HepG2 (cell line): Measurements from ENCODE around the gene PDIK1L. TPM values are rescaled to one million over a fixed set of nuclear protein-coding genes. Genes with fewer than 3 reads are reported as not detected.

Source experiments
- ADNP ChIP-seq: sonication (generic); formaldehyde crosslinking; IDR thresholded peaks from 2 replicates; pipeline ENCODE4 v1.4.0; 2020; ENCODE audit warnings: missing genetic modification reagents
- ARHGAP35 ChIP-seq: sonication (generic); formaldehyde crosslinking; IDR thresholded peaks from 2 replicates; pipeline ENCODE4 v1.9.0; 2022; ENCODE audit warnings: mild to moderate bottlenecking, inconsistent platforms, moderate library complexity, missing genetic modification reagents, borderline replicate concordance
- ATF3 ChIP-seq: sonication (generic); formaldehyde crosslinking; IDR thresholded peaks from 2 replicates; pipeline ENCODE4 v1.4.0; 2020; ENCODE audit warnings: missing genetic modification reagents
- ATF4 ChIP-seq, 2 experiments: fragments of 450-650 bp in 1 of 2; sonication (generic) in 1 of 2; formaldehyde crosslinking; IDR thresholded peaks; 2 replicates each; pipeline versions ENCODE4 v1.5.0 to v1.8.0; 2020 to 2022; ENCODE audit warnings: mild to moderate bottlenecking in 1 of 2, missing genetic modification reagents in 1 of 2
- CCDC6 ChIP-seq: sonication (generic); formaldehyde crosslinking; IDR thresholded peaks from 2 replicates; pipeline ENCODE4 v1.8.1; 2022; ENCODE audit warnings: mild to moderate bottlenecking, missing genetic modification reagents, moderate library complexity
- FOXJ3 ChIP-seq: sonication (generic); formaldehyde crosslinking; IDR thresholded peaks from 2 replicates; pipeline ENCODE4 v1.4.0; 2020; ENCODE audit warnings: missing genetic modification reagents, mild to moderate bottlenecking, borderline replicate concordance
- HNF1A ChIP-seq, 2 experiments: sonication (generic) in 1 of 2; formaldehyde crosslinking in 1 of 2; IDR thresholded peaks; 2 replicates each; pipeline versions ENCODE4 v1.4.0 to v1.6.1; 2016 to 2020; ENCODE audit warnings: borderline replicate concordance in 1 of 2, low read depth in 1 of 2, mild to moderate bottlenecking in 1 of 2, missing genetic modification reagents in 1 of 2
- ISL2 ChIP-seq: sonication (generic); formaldehyde crosslinking; IDR thresholded peaks from 2 replicates; pipeline ENCODE4 v1.5.0; 2020; ENCODE audit warnings: missing genetic modification reagents
- KDM2A ChIP-seq: sonication (generic); formaldehyde crosslinking; IDR thresholded peaks from 2 replicates; pipeline ENCODE4 v1.4.0; 2020; ENCODE audit warnings: low read depth, missing genetic modification reagents, borderline replicate concordance
- KDM5A ChIP-seq: fragments of 200-600 bp; sonication (generic); IDR thresholded peaks from 2 replicates; pipeline ENCODE4 v1.7.0; 2018; ENCODE audit warnings: antibody characterized with exemption, mild to moderate bottlenecking, low read length, borderline replicate concordance
- SALL2 ChIP-seq: sonication (generic); formaldehyde crosslinking; IDR thresholded peaks from 2 replicates; pipeline ENCODE4 v1.8.1; 2023; ENCODE audit warnings: mild to moderate bottlenecking, missing genetic modification reagents, inconsistent platforms
- SETDB1 ChIP-seq: sonication (generic); formaldehyde crosslinking; IDR thresholded peaks from 2 replicates; pipeline ENCODE4 v1.5.1; 2020; ENCODE audit warnings: missing genetic modification reagents, mild to moderate bottlenecking, borderline replicate concordance
- ZBTB37 ChIP-seq: sonication (generic); formaldehyde crosslinking; IDR thresholded peaks from 2 replicates; pipeline ENCODE4 v1.4.0; 2020; ENCODE audit warnings: mild to moderate bottlenecking, missing genetic modification reagents
- ZFAT ChIP-seq: sonication (generic); formaldehyde crosslinking; conservative IDR thresholded peaks from 2 replicates; pipeline ENCODE4 v1.8.1; 2023; ENCODE audit warnings: missing genetic modification reagents, inconsistent platforms
- ZGPAT ChIP-seq: IDR thresholded peaks from 2 replicates; pipeline ENCODE4 v1.6.1; 2016; ENCODE audit warnings: mild to moderate bottlenecking
- ZMYM4 ChIP-seq: sonication (generic); formaldehyde crosslinking; IDR thresholded peaks from 2 replicates; pipeline ENCODE4 v1.8.1; 2023; ENCODE audit warnings: mild to moderate bottlenecking, missing genetic modification reagents
- ZNF256 ChIP-seq: sonication (generic); formaldehyde crosslinking; conservative IDR thresholded peaks from 2 replicates; pipeline ENCODE4 v1.4.0; 2020; ENCODE audit warnings: missing genetic modification reagents
- ZNF44 ChIP-seq: sonication (generic); formaldehyde crosslinking; IDR thresholded peaks from 2 replicates; pipeline ENCODE4 v1.5.1; 2020; ENCODE audit warnings: mild to moderate bottlenecking, missing genetic modification reagents
- ZNF496 ChIP-seq: sonication (generic); formaldehyde crosslinking; IDR thresholded peaks from 2 replicates; pipeline ENCODE4 v1.8.1; 2023; ENCODE audit warnings: mild to moderate bottlenecking, moderate library complexity, missing genetic modification reagents; ENCODE audit not compliant: insufficient replicate concordance
- polyA plus RNA-seq, 8 experiments: library from polyadenylated mRNA; depleted of rRNA in 3 of 8; stranded (reverse) in 7 of 8; unstranded in 1 of 8; fragments of >200 nt; fragmentation: Illumina TruSeq in 4 of 8; extraction: Trizol in 4 of 8; gene quantifications; 2 replicates each; pipeline versions ENCODE4 v1.2.1 to v1.2.3, GENCODE V29; 2011 to 2016; ENCODE audit warnings: low read depth in 4 of 8, missing spikeins in 1 of 8, mixed read lengths in 1 of 8; ENCODE audit not compliant: insufficient read depth in 1 of 8
- total RNA-seq, 5 experiments: library from RNA; depleted of rRNA; stranded (reverse); fragments of >200 nt; fragmentation: Illumina TruSeq; extraction: Trizol; gene quantifications; 2 replicates each; pipeline ENCODE4 v1.2.3, GENCODE V29; 2016; ENCODE audit warnings: low read depth in 1 of 5

PDIK1L gene
- total and polyA plus RNA-seq, 2 of the 13 experiments (the other 11 are each of a cell fraction or from before 2014, with no cell fraction given), result 1.9 to 4.6 TPM

GRCh38 chr1:26169669-26170471, 58.2 kb downstream of the PDIK1L start, which contains the start of gene ZNF593 (continued):
- TF ChIP-seq ZNF496 (CRISPR knock-in tag) (no peak), ADNP (CRISPR knock-in tag) (no peak), SALL2 (CRISPR knock-in tag) (peak; percentile 98; the same call in 1 of the 2 replicates), HNF1A (IDR thresholded peaks at IDR 0.05; ENCODE audit: low read depth) (no peak), HNF1A (CRISPR knock-in tag; IDR thresholded peaks at IDR 0.05; ENCODE audit: borderline replicate concordance) (peak; percentile 78; the same call in 1 of the 2 replicates), ZMYM4 (CRISPR knock-in tag) (peak; percentile 90), ATF3 (CRISPR knock-in tag) (peak; percentile 96), KDM2A (CRISPR knock-in tag) (peak; percentile 93), ISL2 (CRISPR knock-in tag) (peak; percentile 78; the same call in 1 of the 2 replicates), ZNF256 (0 out of 2 replicates have a peak, but pooled peaks have one; percentile 42), FOXJ3 (CRISPR knock-in tag) (peak; percentile 55; the same call in 1 of the 2 replicates), ZGPAT (CRISPR knock-in tag) (peak; percentile 94), KDM5A (peak; percentile 62; the same call in 1 of the 2 replicates), ZNF44 (CRISPR knock-in tag) (peak; percentile 84; the same call in 1 of the 2 replicates), ZFAT (peak; percentile 75; the same call in 1 of the 2 replicates), SETDB1 (CRISPR knock-in tag) (no peak), ATF4 (CRISPR knock-in tag; IDR thresholded peaks at IDR 0.05) (peak in 1 of 2 experiments; percentile 72; a peak in 2 of 4 replicates), ZBTB37 (CRISPR knock-in tag) (no peak), CCDC6 (CRISPR knock-in tag) (no peak), ARHGAP35 (CRISPR knock-in tag) (peak; percentile 83; the same call in 1 of the 2 replicates)
